OCI-LY3 (cell line): ENCODE results near the gene SPDYE18.
"Not testable (repeated sequence)": the region's sequence is repeated elsewhere in the genome, so short reads cannot be mapped to it uniquely, and the experiment has no call there.

Experiments
- CTCF ChIP-seq: fragments of 200-600, 300-600 bp; sonication (generic); IDR thresholded peaks from 2 replicates; pipeline ENCODE4 v1.5.1; 2014; ENCODE audit warnings: antibody characterized with exemption, low read length, low read depth
- EZH2phosphoT487 ChIP-seq: fragments of 200-600 bp; shearing (Covaris generic); IDR thresholded peaks from 2 replicates; pipeline ENCODE4 v1.6.1; 2018; ENCODE audit warnings: antibody characterized with exemption, mixed run types, low read depth

- not testable (repeated sequence) for TF ChIP-seq CTCF, EZH2phosphoT487
Observed at GRCh38 chr7:77077060-77077459, 14.7 kb upstream of the SPDYE18 start.
